HG03025 (cell line): ENCODE data around the gene GNAQ.
"Not testable (repeated sequence)": the region's sequence is repeated elsewhere in the genome, so short reads cannot be mapped to it uniquely, and the experiment has no call there.

ENCODE experiments used
- ATAC-seq: cut with Tn5 transposase; IDR thresholded peaks from one replicate; pipeline ENCODE4 v1.9.1; 2021; ENCODE audit warnings: mild to moderate bottlenecking, moderate library complexity; ENCODE audit not compliant: unreplicated experiment, low FRiP score

GNAQ gene

DNA sequence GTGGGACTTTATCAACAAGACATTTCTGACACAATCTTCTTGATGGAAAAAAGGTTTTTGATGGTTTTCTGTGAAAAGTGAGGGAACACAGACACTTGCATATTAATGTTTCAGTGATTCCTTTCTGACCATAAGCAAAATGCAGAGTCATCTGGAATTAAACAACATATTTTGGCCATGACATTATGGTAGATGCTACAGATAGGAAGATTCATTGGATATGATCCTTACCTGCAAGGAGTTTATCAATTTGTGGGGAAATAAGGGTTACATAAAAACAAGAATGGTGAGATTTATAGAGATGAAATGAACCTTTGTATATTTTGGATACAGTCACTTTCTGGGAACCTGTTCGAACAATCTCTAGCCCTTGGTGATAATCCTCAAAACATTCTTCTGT, 228.2 kb downstream of the GNAQ start:
- ATAC-seq: no peak

DNA sequence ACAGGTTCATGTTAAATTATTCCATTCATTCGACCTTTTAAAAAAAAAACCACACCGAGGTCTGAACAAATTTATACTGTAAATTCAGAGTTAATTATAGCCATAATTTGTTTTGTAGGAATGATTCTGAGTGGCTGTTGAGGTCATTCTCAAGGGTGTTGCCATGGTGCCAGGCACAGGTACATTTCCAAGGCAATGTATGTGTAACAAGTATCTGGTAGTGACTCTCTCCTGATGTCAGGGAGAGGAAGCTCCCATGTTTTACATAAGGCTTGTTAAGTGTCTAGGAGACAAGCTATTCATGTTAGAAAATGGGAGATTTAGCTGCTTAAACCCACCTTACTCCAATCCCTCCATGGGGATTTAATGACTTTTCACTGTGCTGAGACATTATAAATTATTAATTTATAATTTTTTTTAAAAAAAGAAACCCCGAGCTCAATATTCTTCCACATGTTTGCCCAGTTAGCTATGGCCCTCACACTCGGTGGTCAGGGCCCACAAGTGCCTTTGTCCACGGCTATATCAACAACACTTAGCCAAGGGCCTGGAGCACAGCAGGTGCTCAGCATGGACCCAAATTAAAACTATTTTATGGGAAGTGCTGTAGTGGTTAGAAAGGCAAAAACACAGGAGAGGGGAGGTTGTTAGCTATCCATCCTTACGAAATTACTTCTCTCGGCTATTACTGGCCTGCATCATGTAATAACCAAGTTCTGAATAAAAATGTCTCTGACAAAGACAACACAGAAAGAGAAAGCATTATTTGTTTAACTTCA, 228.9 kb downstream of the GNAQ start:
- ATAC-seq: no peak

DNA sequence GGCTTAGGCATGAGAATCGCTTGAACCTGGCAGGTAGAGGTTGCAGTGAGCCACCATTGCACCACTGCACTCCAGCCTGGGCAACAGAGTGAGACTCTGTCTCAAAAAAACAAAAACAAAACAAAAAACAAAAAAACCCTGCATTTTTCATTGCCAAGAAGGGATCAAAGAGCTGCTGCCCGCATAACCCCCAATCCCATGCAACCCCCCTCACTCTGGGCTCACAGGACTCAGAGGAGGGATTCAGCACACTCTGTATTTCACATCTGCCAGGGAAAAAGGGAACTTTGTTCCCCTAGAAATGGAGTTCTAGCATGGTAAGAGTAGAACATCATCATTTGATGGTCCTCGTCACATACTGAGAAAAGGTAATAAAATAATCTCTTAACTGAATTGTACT, 229.5 kb downstream of the GNAQ start:
- ATAC-seq: no peak

DNA sequence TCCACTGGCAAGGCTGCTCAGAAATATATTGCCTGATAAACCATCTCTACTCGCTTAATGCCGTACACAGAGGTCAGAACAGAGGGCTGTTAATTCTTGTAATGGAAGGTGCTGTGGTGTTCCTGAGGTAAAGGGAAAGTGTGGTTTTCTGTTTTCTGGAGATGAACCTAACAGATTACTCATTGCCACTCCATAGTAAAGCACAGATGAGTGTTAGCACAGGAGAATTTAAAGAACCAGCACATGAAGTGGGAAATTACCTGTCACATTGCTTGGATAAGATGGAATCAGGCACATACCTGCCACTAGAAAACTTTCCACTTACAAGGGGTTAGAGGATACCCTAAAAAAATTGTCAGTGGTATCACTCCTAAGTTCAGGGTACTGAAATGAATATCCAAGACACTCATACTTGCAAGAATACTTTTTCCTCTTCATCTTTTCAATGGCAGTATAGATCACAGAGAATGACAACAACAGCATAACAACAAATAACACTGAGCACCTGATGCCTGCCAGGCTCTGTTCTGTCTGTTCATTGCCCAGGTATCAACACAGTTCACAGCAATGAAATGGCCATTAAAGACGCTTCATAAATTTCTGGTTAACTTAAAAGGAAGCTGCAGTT, 230.6 kb downstream of the GNAQ start:
- ATAC-seq: no peak

DNA sequence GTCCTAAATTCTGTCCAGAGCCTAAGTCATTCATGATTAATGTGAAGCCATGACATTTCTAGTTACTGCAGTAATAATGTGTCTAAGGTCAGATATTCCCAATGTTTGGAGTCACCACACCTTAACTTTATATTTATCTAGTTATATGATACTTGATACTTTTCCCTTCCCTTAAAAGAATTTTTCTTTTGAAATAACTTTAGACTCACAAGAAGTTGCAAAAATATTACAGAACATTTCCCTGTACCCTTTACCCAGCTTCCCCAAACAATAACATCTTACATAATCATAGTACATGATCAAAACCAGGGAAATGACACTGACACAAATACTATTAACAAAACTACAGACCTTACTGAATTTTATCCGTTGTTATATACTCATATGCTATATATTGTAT, 233.5 kb downstream of the GNAQ start:
- no peak for ATAC-seq

DNA sequence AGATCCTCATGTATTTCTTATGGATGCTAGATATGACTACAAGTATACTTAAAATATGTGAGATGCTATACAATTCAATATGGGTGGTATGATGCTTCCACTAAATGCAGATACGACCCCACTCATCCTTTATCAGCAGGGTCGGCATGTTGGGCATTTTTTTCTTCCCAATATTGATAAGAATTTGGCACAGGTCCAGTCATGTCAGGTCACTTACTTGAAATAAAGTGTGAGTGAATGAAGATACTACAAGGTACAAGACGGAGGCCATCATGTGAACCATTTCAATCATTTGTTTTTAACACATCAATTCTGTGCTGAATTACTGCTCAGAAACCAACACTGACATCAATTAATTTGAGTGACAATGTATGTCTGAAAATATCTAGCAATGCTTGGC, 236.6 kb downstream of the GNAQ start:
- no peak for ATAC-seq

DNA sequence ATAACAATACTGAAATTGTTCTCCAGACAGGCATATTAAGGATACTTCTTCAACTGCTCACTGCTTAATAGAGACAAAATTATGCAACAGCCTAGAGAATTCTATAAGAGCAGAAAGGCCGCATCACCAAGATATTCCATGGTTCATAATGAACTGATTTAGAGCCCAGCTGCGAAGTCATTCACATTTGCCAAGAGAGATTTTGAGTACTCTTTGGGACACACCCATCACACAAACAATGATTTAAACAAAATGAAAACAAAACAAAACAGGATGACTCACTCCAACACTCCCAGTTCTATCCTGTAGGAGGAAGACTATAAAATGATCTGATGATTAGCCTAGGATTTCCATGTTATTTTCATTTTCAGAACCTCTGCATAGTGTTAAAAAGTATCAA, 237.8 kb downstream of the GNAQ start:
- ATAC-seq: no peak

DNA sequence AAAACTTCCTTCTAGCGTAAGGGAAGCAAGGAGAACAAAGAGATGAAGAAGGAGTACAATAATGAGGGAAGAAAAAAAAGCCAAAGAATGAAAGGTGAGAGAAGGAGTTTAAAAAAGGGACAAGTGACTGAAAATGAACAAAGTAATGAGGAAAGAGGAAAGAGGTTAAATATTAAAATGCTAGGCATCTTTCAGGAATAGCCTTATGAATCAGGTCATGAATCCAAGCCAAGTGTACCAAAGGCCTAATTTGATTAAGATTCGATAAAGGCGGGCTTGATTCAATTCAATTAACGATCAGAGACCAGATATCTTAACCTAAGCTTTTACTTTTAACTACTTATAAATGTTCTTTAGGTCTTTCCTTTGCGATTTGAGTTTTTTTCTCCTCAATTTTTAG, 241.7 kb downstream of the GNAQ start:
- no peak for ATAC-seq

DNA sequence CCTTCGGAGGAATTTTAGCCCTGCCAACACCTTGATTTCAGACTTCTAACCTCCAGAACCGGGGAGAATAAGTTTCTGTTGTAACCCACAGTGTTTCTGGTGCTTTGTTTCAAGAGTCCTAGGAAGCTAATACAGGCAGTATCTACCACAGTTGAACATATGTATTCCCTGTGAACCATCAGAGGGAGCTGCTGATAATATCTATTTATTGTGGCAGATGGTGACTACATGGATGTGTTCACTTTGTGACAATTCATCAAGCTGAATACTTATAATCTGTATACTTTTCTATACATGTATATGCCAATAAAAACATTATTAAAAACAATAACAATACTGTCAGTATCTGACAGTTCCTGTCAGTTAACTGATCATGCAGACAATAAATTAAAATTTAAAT, 246.3 kb downstream of the GNAQ start:
- no peak for ATAC-seq

DNA sequence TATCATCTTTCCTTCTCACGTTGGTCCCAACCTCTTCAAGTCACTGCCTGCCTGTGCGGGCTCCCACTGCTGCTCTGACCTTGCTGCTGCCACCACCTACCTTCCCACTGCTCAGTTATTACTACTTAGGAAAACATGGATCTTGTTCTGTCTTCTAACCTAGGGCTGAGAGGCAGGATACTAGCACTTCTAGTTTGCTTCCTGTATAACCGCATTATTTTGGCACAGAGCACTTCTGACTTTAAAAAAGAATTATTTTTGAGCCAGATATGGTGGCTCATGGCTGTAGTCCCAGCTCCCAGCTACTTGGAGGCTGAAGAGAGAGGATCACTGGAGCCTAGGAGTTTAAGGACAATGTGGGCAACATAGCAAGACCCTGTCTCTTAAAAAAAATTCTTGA, 248.1 kb downstream of the GNAQ start:
- ATAC-seq: no peak

DNA sequence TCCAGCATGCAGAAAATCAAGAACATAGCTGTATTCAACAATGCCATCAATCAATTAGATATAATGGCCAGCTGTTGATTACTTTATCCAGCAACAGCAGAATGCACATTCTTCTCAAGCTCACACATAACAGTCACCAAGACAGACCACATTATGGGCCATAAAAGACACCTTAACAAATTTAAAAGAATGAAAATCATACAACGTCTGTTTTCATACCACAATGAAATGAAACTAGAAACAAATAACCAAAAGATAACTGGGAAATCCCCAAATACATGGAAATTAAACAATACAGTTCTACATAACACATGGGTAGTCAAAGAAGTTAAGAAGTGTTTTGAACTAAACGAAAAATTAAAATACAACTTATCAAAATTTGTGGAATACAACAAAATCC, 252.6 kb downstream of the GNAQ start:
- ATAC-seq: no peak

DNA sequence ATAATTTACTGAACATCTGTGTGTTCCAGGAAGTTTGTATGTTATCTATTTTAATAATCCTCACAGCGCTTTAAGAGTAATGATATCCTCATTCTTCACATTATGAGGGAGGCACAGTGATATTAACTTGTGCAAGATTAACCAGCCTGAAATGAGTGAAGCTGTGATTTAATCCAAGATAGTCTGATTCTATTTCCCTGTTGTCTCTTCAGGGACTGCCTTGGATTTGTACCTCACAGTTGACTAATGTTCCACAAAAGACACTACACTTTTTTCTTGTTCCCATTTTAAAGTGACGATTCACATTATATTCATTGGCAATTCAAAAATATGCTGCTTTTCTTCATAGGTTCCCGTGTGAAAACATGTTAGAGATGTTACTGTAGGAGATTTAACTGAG, 258.2 kb downstream of the GNAQ start:
- ATAC-seq: no peak

DNA sequence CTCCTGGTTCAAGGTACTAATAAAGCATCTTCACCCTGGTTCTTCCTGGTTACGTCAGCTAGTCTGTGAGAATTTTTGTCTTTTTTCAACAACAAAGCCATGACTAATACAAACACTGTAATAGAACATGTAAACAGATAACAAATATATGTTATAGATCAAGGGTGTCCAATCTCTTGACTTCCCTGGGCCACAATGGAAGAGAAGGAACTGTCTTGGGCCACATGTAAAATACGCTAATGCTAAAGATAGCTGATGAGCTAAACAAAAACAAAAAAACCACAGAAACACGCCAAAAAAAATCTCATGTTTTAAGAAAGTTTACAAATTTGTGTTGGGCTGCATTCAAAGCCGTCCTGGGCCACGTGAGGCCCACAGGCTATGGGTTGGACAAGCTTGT, 259.0 kb downstream of the GNAQ start:
- no peak for ATAC-seq

DNA sequence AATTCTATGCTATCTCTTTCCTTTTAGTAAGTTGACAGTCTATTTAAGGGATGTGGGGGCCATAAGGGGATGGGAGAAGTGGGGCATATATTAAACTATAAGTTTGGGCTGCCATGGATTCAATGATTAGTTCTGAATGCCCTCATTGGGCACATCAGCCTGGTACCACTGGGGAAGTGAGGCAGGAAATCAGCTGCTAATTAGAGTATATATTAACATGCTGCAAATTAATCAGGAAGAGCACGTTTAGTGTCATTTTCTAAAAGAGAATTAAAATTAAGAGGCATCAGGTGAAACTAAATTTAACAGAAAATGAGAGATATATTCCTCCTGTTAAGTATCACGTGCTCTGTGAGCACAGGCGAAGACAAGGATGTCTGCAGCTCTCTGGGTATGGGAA, 260.4 kb downstream of the GNAQ start:
- no peak for ATAC-seq

DNA sequence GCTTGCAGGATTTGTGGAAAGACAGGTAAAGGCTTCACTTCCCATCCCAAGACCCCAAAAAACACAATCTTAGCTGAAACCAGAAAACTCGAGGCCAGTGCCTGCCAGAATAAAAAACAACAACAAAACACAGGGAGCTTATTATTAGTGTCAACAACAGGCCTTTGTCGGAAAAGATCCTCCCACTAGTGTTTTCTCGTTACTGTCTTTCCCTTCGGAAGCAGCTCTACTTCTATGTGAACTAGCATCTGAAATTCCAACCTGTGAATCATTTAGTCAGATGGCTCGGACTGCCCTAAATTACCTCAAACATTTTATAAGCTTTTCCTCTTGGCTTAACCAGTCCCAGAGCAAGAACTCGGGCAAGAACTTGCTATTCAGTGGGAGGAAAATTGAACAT, 261.3 kb downstream of the GNAQ start:
- ATAC-seq: no peak

DNA sequence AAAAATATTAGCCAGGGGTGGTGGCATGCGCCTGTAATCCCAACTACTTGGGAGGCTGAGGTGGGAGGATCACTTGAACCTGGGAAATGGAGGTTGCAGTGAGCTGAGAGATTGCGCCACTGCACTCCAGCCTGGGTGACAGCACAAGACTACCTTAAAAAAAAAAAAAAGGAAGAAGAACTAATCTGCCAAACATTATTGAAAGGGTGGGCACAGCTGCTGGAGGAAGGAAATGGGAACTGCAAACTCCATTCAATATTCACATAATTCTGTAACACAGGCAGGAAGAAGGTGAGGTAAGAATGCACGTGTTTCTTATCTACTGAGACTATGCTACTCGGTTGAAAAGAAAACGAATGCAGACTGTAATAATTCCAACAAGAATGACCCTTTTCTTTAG, 262.4 kb downstream of the GNAQ start:
- ATAC-seq: no peak

DNA sequence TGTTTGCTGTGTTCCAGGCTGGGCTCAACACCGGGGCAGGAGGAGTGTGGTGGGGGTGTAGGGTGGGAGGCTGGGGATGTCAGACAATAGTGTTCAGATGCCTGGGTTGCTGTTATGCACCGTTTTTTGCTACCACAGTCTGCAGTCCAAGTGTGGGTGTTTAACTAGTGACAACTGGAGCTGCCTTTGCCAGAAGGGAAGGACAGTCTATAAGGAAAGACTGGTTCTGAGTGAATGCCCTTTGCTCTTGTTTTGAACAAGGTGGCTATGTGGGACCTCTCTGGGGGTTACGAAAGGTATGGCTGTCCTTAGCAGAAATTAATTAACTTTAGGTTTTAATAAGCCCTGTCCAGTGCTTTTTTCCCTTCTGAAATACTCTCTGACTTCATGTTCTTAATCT, 265.0 kb downstream of the GNAQ start:
- no peak for ATAC-seq

DNA sequence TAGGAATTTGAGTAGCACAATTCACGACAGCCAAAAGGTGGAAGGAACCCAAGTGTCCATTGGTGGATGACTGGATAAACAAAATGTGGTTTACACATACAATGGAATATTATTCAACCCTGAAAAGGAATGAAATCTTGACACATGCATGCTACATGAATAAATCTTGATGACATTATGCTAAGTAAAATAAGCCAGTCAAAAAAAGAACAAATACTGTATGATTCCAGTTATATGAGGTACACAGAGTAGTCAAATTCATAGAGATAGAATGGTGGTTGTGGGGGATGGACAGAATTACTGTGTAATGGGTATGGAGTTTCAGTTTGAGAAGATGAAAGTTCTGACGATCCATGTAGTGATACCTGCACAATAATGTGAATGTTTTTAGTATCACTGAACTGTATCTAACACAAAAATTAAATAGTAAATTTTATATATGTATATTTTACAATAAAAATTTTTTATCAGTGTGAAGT, 265.8 kb downstream of the GNAQ start:
- no peak for ATAC-seq

DNA sequence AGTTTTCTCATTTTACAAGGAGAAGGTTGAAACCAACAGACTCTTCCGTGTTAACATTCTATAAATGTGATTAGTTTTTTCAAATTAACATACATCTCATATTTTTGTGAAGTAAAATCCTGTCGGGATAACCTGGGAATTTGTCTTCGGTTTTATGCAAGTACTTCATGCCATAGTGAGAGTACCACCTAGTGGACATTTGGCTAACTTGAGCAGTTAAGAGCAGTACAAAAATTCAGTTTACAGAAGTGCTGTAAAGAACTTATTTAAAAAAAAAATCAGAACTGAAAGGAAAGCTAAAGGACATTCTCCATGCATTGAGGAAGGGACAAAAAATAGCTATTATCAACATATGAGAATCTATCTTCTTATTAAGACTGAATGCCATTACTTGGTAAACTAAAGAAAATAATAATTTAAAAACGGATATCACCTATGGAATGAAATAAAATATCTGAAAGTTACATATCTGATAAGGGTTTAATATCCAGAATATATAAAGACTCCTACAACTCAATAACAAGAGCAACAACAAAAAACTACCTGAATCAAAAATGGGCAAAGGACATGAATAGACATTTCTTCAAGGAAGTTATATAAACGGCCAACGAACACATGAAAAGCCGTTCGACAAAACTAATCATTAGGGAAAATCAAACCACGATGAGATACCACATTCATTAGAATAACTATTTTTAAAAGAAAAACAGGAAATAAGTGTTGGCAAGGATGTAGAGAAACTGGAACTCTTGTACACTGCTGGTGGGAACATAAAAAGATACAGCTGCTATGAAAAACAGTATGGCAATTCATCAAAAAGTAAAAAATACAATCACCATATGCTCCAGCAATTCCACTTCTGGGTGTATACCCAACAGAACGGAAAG, 266.5 kb downstream of the GNAQ start:
- ATAC-seq: no peak

DNA sequence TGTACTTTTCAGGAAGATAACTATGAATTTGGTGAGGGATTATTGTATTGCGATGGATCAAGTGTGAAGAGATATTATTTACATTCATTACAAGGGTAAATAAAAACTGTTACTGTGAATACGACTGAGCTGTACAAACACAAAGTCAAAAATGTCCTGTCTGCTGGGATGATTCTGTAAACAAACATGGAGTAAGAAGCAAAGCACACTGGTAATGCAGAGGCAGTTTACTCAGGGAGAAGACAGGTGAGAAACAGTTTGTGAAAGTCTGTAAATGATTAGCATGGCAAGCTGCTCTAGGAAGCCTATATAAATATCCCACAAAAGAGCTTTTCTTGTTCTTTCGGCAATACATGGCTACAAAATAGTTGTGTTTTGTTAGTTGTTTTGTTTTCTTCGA, 268.0 kb downstream of the GNAQ start:
- no peak for ATAC-seq

DNA sequence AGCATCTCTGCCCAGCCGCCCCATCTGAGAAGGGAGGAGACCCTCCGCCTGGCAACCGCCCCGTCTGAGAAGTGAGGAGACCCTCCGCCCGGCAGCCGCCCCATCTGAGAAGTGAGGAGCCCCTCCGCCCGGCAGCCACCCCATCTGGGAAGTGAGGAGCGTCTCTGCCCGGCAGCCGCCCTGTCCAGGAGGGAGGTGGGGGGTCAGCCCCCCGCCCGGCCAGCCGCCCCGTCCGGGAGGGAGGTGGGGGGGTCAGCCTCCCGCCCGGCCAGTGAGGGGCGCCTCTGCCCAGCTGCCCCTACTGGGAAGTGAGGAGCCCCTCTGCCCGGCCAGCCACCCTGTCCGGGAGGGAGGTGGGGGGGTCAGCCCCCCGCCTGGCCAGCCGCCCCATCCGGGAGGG, 270.7 kb downstream of the GNAQ start:
- ATAC-seq: not testable (repeated sequence)
